ENCODE measurements around the gene IRF1.
"Not testable (repeated sequence)": the region's sequence is repeated elsewhere in the genome, so short reads cannot be mapped to it uniquely, and the experiment has no call there.

IRF1 gene

DNA sequence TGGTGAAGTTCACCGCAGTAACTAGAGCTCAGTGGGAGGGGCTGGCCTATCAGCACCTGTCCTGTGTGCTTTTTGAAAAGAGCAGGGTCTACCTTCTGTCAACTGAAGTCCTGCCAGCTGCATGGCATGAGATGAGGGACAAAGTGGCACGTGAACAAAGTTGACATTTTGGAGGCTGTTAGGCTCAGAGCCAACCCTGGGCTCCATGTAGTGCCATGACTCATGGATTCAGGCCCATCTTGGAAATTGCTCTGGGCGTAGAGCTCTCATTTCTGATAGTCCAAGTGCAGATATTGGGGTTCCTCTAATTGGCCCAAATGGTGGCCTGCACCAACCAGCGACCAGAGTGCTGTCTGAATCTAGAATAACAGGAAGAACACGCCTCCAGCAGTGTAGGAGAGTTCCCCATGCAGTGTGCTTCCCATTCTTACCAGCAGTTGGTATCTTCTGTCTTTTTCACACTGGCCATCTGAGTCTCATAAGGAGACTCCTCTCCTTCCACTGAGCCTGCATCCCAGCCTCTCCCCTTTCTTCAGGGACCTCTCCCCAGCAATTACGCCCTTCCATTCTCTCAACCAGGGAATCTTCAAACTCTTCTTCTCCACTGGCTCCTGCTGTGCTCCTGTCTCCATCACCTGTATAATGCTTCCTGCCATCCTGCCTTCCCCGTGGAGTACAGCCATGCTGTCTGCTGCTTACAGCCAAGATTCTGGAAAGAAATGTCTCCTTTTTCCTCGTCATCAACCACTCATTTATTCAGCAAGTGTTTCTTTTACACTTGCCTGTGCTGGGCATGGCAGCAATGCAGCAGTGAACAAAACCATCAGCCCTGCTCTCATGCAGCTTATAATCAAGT, 30.4 kb downstream of the IRF1 start:
- DNase-seq, result no peak

DNA sequence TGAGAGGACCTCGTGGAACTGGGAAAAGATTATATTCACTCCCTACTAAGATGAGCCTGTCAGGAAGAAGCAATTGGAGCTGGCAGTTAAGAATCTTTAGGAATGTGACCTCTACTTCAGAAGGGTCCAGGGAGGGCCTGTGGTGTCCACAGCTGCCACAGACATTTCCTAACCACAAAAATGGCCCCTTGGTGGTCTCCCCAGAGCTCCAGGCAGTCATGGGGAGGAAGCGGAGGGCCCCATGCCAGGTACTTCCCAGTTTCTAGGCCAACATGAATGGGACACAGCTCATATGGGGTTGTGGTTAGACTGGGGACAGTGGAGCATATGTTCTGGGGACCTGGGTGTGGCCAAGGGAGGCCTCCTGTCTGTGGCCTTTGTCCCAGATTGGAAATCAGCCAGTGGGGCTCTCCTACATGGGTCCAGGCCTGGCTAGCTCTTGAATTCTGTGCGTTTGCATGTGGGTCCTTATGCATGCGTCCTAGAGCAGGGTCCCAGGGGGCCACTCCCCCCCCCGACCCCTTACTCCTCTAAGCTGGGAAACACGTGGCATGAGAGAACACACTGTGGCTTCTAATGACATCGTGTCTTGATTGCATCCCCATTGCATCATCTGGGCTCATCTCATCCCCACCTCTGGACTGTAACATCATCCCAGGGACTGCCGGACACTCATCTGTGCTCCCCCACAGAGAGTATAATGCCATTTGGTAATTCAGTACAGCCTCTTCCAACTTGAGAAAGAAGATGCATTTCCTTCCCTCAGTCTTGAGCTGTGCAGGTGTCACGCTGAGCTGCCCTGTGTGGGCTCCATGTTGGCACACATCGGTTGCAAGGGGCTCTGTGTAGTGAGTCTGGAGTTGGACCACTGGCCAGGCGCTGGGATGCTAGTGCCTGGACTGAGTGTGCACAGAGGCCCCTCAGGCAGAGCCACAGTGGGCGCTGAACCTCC, 31.3 kb downstream of the IRF1 start:
- DNase-seq, result no peak

DNA sequence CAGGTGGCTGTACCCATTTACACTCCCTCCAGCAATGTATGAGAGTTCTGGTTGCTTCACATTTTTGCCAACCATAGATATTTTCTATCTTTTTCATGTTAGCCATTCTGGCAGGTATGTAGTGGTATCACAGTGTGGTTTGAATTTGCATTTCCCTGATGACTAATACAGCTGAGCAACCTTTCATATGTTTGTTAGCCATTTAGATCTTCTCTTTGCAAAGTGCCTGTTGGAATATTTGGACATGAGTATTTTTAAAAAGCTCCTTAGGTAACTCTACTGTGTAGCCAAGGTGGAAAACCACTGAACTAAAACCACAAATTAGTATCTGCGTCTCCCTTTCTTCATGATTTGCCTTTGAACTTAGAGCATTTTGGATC, 31.9 kb downstream of the IRF1 start:
- no peak for DNase-seq

DNA sequence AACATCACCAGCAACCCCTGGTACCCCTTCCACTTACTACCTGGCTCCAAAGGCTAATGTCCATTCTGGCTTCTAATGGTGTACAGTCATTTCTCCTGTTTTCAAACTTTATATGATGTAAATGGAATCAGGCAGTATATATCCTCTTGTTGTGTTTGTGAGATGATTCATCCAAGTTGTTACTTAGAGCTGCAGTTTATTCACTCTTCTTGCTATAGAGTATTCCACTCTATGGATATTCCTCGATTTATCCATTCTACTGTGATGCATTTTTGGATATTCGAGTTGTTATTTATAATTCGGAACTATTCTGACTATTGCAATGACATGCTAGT, 32.4 kb downstream of the IRF1 start:
- DNase-seq, result no peak

DNA sequence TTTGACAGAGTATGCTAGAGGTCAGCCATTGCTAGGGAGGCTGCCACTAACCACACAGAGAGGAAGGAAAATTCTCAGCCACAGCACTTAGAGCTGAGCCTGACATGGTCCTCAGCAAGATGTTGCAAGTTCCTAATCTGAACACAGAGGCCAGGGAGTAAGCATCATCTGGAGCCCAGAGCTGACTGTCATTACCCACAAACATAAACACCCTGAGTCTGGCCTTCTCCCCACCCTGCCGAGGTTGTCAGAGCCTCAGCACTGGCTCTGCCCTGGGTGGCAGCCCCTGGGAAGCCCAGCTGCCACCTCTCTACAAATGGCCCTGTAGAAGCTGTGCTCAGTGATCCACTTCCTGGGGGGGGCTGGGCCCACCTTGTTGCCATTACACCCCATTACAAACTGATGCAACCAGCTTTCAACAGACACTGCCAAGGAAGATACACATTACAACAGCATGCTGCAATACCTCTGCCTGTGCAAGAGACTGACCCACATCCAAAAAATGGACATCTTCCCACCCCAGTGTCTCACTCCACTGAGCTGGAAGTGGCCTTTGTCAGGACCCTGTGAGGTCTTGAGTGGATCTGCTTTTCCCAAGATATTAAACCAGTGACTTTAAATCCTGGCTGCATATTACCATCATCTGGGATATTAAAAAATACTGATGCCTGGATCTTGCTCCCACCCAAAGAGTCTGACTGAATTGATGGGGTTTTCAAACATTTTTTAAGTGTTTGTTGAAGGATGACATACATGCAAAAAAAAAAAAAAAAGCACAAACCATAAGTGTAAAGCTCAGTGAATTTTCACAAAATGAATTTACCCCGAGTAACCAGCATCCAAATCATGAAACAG, 33.0 kb downstream of the IRF1 start:
- DNase-seq, result no peak

DNA sequence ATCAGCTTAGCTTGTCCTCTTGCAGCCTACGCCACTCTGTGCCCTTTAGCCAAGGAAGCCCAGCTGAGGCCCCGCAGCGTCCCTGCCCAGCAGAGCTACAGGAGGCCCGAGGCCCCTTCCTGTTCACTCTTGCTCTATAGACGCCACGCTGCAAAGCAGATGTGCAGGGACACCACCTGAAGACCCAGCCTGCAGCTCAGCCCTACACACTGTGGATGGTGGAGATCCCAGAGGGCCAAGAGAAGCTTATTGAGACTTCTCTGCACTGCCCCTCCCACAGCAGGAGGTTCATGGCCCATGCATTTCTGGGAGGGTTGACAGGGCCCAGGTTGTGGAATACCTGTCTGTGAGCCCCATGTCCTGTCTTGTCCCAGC, 33.6 kb downstream of the IRF1 start:
- DNase-seq, result no peak

DNA sequence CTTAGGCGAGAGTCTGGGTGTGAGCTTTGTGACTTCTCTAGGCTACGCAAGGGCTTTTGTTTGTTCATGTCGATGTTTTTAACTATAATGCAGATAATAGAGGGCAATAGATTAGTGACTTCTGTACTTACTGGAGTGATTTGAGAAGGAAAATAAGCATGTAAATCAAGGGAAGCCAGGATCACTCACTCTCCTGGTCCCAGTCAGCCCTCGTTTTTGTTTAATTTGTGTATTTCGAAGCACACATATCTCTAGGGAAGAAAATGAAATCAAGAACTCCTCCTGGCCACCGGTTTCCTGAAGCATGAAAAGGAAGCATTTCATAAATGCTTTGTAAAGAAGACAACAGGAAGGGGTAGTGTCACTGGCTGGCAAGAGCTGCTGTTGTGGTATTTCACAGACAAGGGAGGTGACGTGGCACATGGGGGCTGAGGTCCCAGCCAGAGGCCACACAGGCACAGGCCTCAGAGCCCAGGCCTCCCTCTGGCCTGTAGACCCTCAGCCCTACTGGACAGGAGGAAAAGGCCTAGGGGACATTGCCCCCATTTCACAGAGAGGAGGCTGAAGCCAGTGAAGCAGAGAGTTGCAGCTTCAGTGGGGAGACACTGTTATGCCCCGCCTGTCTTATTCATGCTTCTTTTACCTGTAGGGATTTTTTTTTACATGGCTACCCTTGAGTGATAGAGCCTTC, 34.1 kb downstream of the IRF1 start:
- DNase-seq, result no peak

DNA sequence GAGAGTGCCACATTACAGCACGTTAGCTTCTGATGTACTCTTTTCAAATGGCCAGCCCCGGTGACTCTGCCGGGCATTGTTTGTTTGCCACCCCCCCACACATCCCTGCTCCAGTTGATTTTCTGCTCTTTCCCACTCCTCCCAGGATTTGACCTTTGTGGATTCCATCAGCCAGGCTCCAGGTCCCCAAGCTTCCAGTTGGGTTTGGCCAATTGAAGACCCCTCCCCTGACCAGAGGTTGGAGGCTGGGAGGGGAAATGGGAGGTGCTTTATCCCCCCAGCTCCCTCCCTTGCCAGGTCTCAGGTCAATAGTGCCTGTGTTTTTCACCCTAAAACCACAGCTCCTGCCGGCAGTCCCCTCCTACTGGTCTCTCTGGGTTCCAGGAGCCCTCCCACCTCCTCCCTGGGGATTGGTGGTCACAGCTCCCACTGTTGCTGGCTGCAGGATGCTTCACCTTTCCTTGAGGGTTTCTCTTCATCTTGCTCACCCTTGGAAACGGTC, 34.9 kb downstream of the IRF1 start:
- DNase-seq, result no peak

DNA sequence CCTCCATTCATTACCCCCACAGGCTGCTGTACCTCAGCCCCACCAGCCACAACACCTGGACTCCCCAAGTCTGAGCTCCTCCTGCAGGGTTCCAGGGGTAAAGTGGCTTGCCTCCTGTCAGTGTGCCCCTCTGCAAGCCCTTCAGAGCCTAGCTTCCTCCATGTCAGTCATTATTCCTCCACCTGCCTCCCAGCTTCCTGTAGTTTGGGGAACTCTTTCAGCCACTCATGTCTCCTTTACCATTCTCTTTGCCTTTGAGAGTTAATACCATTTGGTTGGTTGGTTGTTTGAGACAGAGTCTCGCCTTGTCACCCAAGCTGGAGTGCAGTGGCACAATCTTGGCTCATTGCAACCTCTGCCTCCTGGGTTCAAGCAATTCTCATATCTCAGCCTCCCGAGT, 36.2 kb downstream of the IRF1 start:
- no peak for DNase-seq

DNA sequence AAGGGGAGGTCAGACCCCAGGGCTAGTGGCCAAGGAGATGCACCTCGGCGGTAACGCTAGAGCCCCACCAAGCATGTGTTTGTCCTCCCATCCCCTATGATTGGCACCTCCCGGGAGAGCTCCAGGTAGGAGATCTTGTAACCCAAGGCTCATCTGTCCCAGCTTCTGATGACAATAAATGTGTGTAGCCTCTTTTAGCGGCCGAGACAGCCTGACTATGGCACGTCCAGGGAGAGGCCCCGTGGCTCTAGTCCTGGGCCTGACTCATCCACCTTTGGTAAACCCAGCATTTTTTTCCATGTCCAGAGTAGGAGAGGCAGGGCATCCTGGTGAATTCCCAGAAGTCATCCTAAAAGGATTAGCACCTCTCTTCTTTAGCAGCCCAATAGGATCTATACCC, 39.2 kb downstream of the IRF1 start:
- DNase-seq, result no peak

DNA sequence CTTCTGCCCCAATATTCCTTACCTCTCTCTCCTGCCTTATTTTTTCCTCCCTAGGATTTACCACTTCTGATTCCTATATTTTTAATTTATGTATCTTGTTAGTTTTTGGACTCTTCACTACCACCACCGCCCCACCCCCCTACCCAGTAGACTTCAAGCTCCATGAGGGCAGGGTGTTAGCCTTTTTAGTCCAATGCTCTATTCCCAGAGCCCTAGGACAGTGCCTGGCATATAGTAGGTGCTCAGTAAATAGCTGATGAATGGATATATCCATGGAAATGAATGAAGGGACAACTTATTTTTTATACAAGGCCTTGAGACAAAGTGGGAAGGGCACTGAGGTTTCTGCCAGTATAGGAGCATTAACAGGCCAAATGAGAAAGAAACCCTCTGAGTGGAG, 41.5 kb downstream of the IRF1 start:
- no peak for DNase-seq

DNA sequence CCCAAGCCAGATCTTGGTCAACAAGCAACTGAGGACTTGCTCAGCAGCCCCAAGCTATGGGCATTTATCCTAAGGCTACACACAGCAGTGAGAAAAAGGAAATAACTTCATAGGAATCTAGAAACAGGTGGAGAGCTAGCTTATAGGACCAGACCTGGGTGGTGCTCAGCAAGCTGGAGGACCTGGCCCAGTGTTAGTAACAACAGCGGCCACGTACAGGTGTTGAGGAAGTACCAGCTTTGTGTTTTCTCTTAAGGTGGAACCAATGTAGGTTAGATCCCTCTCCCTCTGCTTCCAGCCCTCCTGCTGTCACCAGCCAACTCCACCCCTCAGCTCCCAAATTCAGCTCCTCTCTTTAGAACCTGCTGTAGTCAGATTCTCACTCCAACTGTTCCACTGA, 43.4 kb downstream of the IRF1 start:
- no peak for DNase-seq

DNA sequence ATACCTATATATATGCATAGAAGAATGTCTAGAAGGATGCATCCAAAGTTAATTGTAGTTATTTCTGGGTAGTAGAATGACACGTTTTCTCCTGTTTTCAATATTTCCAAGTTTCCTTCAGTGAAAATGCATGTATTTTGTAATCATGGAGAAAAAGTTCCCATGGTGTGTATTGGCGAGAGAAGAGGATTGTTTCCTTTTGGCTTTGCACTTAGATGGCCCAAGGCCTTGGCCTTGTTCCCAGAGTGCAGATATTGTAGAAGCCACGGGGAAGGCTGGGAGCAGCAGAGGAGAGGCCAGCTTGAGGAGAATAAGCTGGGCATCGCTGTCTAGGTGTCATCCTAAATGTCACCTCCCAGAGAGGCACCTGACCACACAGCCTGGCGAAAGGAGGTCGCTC, 44.0 kb downstream of the IRF1 start:
- no peak for DNase-seq

DNA sequence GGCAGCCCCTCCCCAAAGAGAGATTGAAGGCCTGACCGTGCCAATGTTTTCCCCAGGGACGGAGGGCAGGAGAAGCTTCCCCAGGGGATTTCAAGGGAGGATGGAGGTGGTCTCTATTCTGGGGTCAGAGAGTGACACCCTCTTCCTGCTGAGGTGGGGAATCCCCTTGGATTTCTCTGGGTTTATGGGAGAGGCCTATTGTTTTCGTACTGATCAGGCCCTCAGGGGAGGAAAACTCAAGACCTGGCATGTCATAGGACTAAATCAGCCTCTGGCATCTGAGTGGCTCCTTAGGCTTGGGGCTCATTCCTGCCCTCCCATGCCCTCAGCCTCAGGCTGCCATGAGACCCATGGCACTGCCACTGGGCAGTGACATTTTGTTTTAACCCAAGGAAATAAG, 44.6 kb downstream of the IRF1 start:
- no peak for DNase-seq

DNA sequence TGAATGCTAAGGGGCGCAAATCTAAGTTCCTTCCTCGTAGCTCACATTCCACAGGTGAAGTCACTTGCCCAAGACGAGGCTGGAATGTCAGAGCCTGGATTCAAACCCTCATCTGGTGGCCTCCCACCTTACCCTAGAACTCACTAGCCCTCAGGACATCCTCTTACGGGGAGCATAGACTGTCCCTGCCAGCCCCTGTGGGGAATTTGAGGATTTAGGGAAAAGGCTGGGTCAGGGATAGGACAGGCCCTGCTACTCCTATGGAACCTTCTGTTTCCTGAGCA, 45.0 kb downstream of the IRF1 start:
- DNase-seq, result no peak

DNA sequence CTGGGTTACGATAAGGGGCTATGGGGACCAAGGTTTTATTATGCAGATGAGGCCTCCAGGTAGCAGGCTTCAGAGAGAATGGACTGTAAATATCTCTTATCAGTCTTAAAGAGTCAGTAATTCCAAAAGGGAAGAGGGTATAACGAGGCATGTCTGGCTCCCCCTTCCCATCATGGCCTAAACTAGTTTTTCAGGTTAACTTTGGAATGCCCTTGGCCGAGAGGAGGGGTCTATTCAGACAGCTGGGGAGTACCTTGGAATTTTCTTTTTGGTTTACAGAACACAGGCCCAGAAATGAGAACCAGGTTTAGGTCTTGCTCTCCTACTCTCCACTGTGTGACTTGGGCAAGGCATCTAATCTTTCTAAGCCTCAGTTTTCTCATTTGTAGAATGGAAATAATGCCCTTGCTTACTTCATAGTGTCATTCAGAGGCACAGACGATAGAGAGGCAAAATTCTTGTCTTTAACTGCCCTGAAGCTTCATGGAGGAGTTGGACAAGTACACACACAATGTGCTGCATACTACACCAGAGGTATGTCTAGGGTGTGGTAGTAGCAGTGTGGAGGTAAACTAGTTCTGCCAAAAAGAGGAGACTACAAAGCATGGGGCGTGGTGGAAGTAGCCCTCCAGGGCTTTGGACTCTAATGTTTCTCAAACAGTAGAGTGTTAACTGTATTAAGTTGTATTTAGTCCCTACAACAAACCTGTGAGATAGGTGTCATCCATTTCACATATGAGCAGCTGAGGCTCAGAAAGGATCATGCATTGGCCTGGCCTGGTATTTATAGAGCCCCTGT, 45.5 kb downstream of the IRF1 start:
- DNase-seq, result no peak

DNA sequence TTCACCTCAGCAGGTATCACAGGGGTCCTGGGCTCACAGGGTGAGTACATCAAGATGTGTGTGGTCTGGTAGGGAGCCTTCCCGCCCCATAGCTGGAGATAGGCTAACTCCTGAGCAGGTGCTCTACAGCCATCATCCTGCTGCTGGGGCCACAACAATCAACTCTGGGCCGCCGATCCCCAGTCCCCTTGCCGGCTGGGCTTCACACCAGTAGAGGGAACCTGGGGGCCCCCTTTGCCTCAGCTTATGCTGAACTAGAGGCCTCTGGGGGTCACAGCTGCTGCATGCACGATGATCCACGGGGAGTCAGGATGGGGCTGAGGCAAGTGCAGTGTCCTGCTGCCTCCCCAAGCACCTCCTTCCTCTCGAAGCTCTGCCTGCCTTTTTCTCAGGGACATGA, 46.5 kb downstream of the IRF1 start:
- DNase-seq, result no peak

DNA sequence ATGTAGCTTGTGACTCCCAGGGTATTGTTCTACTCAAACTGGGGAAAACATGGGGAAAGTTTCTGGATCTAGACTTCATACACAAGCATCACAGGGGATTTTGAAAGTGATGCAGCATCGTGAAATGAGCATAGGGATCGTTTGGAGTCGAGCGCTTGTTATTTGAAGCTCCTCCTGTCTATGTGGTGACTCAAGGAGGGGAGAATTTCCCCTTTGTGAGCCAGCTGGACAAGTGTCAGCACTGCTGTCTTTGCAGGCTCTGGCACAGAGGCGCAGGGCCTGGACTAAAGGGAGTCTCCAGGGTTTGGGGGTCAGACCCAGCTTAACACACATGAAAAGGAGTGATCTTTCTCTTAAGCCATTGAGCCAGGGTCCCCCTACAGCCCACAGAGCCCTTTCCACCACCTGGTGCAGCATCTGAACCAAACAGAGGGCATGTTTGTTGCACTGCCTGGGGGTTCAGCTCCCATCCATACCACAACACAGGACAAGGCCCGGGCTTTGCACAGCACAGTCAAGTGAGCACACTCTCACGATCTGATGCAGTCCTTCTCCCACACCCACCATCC, 51.0 kb downstream of the IRF1 start:
- no peak for DNase-seq

DNA sequence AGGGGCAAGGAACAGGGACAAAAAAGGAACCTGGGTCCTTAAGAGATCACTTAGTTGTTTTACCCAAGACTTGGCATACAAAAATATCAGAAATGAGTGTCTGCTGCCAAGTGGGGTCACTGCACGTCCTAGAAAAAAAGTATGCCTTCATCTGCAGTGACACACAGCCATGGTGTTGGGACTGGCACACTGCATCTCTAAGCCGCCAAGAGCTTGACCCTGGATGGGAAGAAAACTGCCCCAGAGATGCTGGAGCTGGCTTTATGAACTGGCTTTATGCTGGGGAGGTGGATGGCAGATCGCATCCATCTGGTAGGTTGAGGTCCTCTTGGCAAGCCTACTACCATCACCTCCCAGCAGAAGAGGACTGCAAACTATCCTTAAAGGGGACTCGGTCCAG, 51.7 kb downstream of the IRF1 start:
- no peak for DNase-seq

DNA sequence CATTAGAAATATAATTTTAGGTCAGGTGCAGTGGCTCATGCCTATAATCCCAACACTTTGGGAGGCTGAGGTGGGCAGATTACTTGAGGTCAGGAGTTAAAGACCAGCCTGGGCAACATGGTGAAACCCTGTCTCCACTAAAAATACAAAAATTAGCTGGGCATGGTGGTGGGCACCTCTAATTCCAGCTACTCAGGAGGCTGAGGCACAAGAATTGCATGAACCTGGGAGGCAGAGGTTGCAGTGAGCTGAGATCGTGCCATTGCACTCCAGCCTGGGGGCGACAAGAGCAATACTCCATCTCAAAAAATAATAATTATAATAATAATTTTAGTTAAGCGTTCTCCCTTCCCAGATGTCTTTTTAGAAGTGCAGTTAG, 52.3 kb downstream of the IRF1 start:
- not testable (repeated sequence) for DNase-seq

DNA sequence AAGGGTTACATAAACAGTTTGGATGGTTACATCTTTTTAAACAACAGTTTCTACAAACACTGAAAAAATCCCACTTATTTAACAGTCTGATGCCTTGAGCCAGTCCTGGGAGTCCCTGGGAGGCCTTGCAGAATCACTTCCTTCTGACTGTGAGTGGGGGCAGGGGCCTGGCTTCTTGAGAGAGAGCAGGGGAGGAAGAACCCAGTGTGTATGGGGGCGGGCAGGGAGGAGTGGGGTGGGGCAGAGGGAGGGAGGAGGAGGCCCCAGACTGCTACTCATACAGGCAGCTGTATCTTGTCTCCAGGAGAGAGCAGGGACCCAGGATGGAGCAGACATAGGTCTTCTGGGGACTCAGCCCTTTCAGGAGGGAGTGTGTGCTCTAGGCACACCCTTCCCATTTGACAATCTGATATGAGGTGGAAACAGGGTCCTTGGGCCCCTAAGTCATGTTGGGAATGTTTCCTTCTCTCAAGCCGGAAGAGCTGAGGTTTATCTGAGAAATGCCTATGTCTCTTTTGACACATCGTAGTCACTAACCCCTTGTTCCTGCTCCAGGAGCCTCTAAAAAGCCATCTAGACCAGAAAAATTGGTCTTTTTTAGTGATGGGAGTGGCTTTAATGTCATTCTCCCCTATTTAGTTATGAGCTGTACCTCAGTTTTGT, 52.8 kb downstream of the IRF1 start:
- DNase-seq, result no peak
